ENCODE measurements around the gene COL19A1. TPM values are rescaled to one million over a fixed set of nuclear protein-coding genes. Genes with fewer than 3 reads are reported as not detected.
A peak's percentile ranks its signal among the peaks of the same experiment; 100 is the strongest.

COL19A1 gene
- total RNA-seq, 4 donors from 2014 or later: 0.19 TPM; not detected in 3

- no peak for DNase-seq
- intact Hi-C loops (cut with DNase I): loop anchor here (10.0 kb wide), 1 partner anchor 154 kb away; no protein-coding TSS in a partner anchor
- WGBS, 2 donors: 39 to 44% methylated on average over 2 of the region's 2 CpGs
- Histone ChIP-seq H3K36me3 (no peaks in the 10 kb centered on the region), H3K4me1 (no peaks in the 10 kb centered on the region), H3K27ac (no peak overlapping the region), H3K9me3 (no peaks in the 10 kb centered on the region), H3K27me3 (peaks cover 0 to 7% (median 0%) of the 10 kb centered on the region in 4 donors), H3K4me3 (no peak overlapping the region)
- TF ChIP-seq, protein P1, sequence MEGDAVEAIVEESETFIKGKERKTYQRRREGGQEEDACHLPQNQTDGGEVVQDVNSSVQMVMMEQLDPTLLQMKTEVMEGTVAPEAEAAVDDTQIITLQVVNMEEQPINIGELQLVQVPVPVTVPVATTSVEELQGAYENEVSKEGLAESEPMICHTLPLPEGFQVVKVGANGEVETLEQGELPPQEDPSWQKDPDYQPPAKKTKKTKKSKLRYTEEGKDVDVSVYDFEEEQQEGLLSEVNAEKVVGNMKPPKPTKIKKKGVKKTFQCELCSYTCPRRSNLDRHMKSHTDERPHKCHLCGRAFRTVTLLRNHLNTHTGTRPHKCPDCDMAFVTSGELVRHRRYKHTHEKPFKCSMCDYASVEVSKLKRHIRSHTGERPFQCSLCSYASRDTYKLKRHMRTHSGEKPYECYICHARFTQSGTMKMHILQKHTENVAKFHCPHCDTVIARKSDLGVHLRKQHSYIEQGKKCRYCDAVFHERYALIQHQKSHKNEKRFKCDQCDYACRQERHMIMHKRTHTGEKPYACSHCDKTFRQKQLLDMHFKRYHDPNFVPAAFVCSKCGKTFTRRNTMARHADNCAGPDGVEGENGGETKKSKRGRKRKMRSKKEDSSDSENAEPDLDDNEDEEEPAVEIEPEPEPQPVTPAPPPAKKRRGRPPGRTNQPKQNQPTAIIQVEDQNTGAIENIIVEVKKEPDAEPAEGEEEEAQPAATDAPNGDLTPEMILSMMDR (IDR thresholded peaks at IDR 0.05): peak in 1 of 6 experiments; percentile 23
- no peak for TF ChIP-seq POLR2A (IDR thresholded peaks at IDR 0.05)
Measured at GRCh38 chr6:70210462-70210861, 344.1 kb downstream of the COL19A1 start.

GRCh38 chr6:70215460-70216108, 349.2 kb downstream of the COL19A1 start:
- Histone ChIP-seq H3K4me3 (no peak overlapping the region), H3K27me3 (peaks cover 0 to 10% (median 0%) of the 10 kb centered on the region in 4 donors), H3K4me1 (no peaks in the 10 kb centered on the region), H3K36me3 (no peaks in the 10 kb centered on the region), H3K27ac (no peak overlapping the region), H3K9me3 (no peaks in the 10 kb centered on the region)
- 84 to 89% methylated on average over 4 of the region's 4 CpGs for WGBS, 2 donors
- DNase-seq: no peak
- no peak for TF ChIP-seq POLR2A (IDR thresholded peaks at IDR 0.05)
- TF ChIP-seq, protein P1 (IDR thresholded peaks at IDR 0.05): no peak
- intact Hi-C loops (cut with DNase I): loop anchor here (10.0 kb wide), 1 partner anchor 149 kb away; no protein-coding TSS in a partner anchor

GRCh38 chr6:70216767-70217166, 350.4 kb downstream of the COL19A1 start:
- intact Hi-C loops (cut with DNase I): loop anchor here (10.0 kb wide), 1 partner anchor 148 kb away; no protein-coding TSS in a partner anchor

DNA sequence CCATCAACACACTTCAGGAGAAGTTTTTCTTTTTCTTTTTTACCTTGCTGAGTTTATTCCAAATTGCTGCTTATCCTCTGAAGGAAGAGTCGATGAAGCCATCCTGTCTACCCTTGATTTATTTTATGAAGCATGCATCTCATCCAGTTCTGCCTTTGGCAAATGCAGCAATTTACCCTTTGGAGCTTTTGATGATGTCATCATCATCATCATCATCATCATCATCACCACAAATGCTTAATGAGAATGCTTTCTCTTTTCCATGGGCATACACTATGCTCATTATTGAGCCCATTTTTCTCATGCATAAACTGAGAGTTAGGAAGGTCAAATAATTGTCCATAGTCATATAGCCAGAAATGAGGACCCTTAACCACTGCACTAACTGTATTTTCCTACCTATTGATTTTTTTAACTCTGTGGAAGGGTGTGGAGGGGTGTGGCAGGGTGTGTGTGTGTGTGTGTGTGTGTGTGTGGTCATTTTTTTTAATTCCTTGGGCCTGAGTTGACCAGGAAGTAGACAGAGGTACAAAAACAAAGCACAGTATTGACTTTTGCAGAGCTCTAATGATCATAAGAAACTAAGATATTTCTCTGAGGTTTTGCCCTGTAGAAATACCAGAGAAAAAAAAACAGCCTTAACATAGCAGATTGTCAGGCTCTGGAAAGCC, 353.7 kb downstream of the COL19A1 start:
- no peaks in the 10 kb centered on the region for H3K9me3 ChIP-seq
- no peak for DNase-seq
- no peaks in the 10 kb centered on the region for H3K36me3 ChIP-seq
- H3K4me3 ChIP-seq: no peak overlapping the region
- peaks cover 0 to 3% (median 0%) of the 10 kb centered on the region in 4 donors for H3K27me3 ChIP-seq
- no peak for TF ChIP-seq POLR2A (IDR thresholded peaks at IDR 0.05)
- TF ChIP-seq, protein P1 (IDR thresholded peaks at IDR 0.05): no peak
- 45 to 55% methylated on average over 1 of the region's 1 CpG for WGBS, 2 donors
- H3K4me1 ChIP-seq: peaks cover 0 to 17% (median 0%) of the 10 kb centered on the region in 3 donors
- intact Hi-C loops (cut with DNase I): loop anchor here (10.0 kb wide), 1 partner anchor 145 kb away; no protein-coding TSS in a partner anchor
- no peak overlapping the region for H3K27ac ChIP-seq

More at GRCh38 chr6:70216767-70217166, 350.4 kb downstream of the COL19A1 start:
- no peak overlapping the region for H3K27ac ChIP-seq
- DNase-seq: no peak
- H3K9me3 ChIP-seq: no peaks in the 10 kb centered on the region
- TF ChIP-seq, protein P1 (IDR thresholded peaks at IDR 0.05): no peak
- no peak for TF ChIP-seq POLR2A (IDR thresholded peaks at IDR 0.05)
- H3K27me3 ChIP-seq: peaks cover 0 to 10% (median 0%) of the 10 kb centered on the region in 4 donors
- peaks cover 0 to 9% (median 0%) of the 10 kb centered on the region in 3 donors for H3K4me1 ChIP-seq
- WGBS, 2 donors: 78 to 89% methylated on average over 2 to 8 of the region's 8 CpGs
- H3K4me3 ChIP-seq: no peak overlapping the region
- H3K36me3 ChIP-seq: no peaks in the 10 kb centered on the region
